Measurements from ENCODE around the gene HERPUD2.
"Not testable (repeated sequence)": the region's sequence is repeated elsewhere in the genome, so short reads cannot be mapped to it uniquely, and the experiment has no call there.

The HERPUD2 gene

GRCh38 chr7:35676211-35676610, 18.7 kb downstream of the HERPUD2 start:
- DNase-seq: no peak

DNA sequence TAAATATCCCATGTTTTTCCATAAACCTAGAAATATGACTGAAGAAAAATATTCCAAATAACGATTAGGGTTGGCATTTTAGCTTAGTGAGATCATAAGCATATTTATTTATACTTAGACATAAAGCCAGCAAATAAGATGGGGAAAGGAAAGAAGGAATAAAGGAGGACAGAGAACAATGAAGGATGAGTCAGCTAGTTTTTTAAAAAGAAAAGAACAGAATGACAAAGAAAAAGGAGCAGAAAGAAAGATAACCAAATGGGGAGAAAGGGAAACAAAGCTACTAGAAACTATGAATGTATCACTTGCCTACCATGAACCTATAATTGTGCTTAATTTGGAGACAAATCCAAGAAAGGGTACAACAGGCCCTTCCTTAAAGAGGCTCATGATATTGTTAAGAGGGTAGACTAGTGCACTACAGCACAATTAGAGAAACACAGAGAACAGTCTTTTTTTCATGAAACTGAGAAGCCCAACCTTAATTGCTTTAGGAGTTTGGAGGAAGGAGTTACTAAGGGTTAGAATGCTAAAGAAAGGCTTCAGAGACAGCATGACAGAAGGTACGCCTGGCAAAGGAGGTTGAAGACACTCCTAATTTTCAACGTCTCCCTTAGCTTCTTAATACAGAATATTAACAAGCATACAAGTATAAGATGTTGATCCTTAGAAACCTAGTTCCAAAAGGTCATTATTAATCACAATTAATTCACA, 23.9 kb downstream of the HERPUD2 start:
- no peak for DNase-seq

- not testable (repeated sequence) for DNase-seq
These were observed 34.5 kb downstream of the HERPUD2 start for GRCh38 chr7:35660411-35660810.

DNA sequence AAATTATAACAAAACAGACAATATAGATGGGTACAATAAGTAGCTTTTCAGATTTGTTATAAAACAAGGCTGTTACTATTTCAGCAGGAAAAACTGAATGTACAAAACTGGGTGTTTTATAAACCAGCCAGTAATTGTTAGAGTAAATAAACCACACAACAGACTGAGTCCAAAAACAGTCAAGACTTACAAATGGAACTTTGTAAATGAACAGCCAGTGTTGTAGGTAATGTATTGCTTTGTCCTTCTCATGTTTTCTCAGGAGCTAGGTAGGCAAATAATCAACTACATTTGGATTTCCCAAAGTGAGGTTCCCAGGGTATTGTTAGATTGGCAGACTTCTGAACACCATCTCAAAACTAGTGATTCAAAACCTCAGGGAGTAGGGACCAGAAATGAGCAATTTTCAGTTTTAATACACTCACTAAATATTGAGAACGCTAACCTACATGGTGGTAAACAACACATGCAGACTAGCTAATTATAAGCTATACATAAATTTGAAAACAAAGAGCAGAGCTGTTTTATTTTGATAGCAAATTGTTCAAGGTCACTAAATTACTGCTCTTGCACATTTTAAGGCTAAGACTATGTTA, 36.2 kb downstream of the HERPUD2 start:
- DNase-seq: no peak

- DNase-seq: no peak
These were observed 37.8 kb downstream of the HERPUD2 start for GRCh38 chr7:35657125-35657524.

- not testable (repeated sequence) for DNase-seq
These were observed 40.4 kb downstream of the HERPUD2 start for GRCh38 chr7:35654558-35654957.

- DNase-seq: no peak
These were observed 42.8 kb downstream of the HERPUD2 start for GRCh38 chr7:35652124-35652523.

- DNase-seq: no peak
These were observed 44.2 kb downstream of the HERPUD2 start for GRCh38 chr7:35650751-35651150.

GRCh38 chr7:35649711-35650110, 45.2 kb downstream of the HERPUD2 start:
- DNase-seq: no peak

DNA sequence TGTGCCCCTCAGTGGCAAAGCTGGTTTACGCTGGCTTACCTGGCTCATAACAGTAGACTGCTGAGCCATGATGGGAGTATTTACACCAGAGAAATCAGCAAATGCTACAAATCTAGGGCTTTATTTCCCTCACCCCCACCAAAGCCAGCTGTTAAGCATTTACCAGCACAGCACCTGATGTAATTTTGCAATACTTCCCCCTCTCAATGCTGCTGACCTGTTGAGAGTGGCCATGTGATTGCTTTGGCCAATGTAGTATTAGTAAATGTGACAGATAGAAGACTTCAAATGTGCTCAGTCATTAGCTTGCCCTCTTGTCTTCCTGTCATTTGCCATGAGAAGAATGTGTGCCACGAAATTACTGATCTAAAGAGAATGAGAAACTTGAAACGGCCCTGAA, 46.6 kb downstream of the HERPUD2 start:
- no peak for DNase-seq

- no peak for DNase-seq
These were observed 47.8 kb downstream of the HERPUD2 start for GRCh38 chr7:35647171-35647574.

DNA sequence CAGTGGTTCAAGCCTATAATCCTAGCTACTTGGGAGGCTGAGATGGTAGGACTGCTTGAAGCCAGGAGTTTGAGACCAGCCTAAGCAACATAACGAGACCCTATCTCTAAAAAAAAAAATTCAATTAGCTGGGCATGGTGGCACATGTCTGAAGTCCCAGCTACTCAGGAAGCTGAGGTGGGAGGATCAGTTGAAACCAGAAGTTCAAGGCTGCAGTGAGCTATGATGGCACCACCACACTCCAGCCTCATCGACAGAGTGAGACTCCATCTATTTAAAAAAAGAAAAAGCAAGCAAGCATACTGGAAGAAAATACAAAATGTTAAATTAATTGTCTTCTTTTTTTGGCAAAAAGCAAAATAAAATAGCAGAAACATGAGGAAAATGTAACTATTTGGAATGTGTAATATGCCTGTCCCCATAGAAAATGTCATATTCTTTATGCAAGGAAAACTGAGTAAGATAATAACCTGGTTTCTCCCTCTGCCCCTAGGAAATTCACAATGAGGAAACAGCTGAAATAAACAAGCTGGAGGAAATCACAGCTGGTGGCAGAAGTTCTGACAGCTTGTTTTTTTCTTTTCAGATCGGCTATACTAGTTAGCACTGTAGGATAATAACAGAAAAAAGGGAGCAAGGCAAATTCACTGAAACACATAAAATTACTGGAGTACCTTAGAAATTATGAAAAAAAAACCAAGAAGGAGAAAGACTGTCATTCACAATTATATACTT, 48.5 kb downstream of the HERPUD2 start:
- DNase-seq: no peak

- DNase-seq: no peak
These were observed 49.2 kb downstream of the HERPUD2 start for GRCh38 chr7:35645691-35646090.

DNA sequence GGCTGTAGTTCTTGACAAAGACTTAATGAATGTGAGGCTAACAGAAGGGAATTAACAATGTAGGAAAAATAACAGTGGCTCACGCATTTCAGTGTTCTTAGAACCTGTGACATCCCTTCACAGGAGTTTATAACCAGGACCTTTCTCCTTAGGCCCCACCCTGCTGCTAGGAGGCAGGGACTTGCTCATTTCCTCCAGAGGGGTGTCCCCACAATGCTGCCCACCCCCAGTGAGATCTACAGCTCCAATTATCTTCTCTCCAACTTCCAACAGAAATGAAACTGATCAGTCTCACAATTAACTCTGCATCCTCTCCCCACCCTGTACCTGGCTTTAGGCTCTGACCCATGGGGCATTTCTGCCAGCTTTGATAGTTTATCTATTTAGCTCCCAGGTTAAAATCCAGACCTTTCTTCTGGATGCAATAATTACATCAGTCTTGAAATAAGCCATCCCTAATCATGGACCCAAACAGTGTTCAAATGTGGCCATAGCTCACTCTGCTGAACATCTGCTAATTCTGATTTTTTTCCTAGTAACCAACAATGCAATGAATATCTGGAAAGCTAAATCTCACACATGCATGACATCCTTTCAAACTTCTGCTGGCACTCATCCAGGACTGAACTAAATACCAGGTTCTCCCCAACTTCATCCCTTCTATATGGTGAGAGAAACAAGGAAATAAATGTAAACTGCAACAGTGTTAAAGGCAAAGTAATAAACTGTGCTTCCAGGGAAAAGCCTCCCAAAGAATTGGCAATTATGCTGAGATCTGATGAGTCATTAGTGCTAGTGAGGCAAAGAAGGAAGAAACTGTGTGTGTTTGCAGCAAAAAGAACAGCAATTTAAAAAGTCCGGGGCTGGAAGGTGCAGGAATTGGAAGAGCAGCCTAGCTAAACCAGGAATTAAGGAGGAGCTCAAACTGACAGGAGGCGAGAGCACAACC, 64.6 kb downstream of the HERPUD2 start:
- no peak for DNase-seq

DNA sequence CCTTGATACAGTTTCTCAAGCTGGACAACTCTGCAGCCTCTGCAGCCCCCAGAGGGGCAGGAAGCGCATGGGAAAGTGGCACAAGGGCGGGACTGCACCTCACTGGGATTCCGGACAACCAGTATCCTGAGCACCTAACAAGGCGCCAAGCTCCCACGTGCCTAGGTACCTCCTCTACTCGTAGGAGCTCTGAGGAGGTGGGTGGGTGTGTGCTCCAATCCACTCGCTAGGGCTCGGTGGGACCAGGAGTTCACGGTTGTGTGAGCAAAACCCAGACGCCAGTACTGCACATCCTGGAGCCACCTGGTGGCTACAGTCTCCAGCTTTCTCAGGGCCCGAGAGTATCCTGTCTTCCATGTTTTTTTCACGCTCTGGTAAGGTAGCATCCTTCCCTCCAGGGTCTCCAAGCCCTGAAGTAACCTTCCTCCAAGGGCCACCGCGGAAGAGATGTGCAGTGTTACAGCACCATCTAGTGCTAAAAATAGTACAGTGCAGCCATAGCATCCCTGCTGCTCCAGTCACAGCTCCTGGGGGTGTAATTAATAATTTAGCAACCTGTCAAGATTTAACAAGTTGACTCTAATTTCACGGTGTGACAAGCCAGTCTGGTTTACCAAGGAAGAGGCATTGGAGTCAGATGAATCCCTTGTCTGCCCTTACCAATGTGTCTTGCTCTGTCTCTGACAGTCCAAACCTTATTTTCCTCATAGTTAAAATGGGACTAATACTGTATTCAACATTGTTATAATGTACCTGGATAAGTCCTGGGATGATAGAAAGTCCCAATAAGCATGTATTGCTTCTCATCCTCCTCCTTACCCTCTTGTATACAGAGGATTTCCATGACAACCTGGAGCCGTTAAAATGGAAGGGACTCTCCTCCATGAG, 70.4 kb downstream of the HERPUD2 start:
- peak; percentile 29 for DNase-seq

GRCh38 chr7:35623381-35623780, 71.6 kb downstream of the HERPUD2 start:
- DNase-seq: no peak

GRCh38 chr7:35619863-35620262, 75.1 kb downstream of the HERPUD2 start:
- no peak for DNase-seq

DNA sequence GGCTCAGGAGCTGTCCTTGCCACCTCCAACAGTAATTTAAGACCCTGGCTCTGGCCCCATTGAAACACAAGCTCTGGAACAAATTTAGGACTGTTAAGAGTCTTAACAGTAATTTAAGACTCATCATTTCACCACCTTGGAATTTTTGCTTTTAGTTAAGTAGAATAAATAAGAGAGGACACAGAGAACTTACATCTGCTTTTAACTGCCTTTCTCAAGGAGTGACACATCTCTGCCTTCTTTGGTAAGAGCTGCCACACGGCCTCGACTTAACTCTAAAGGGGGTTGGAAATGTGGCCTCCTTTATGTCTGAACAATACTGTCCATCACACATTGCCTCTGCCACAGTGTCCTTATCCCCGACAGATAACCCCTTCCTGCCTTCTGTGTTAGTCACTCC, 77.9 kb downstream of the HERPUD2 start:
- no peak for DNase-seq

DNA sequence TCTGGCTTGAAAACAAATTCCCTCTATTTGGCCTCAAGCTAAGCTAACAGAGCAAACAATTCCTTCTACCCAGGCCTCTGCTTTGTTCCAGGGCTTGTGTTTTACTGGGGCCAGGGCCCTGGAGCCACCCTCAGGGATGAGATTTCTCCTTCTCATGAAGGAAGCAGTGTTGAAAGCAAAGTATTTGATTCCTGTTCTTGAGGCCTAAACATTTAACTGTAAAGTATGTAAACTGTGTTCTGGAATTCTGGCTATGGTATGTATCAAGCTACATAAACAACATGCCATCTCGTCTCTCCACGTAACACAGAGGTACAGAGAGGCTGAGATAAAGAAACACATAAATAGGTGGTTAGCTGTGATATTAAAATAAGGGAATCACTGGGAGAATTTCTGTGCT, 81.8 kb downstream of the HERPUD2 start:
- no peak for DNase-seq

DNA sequence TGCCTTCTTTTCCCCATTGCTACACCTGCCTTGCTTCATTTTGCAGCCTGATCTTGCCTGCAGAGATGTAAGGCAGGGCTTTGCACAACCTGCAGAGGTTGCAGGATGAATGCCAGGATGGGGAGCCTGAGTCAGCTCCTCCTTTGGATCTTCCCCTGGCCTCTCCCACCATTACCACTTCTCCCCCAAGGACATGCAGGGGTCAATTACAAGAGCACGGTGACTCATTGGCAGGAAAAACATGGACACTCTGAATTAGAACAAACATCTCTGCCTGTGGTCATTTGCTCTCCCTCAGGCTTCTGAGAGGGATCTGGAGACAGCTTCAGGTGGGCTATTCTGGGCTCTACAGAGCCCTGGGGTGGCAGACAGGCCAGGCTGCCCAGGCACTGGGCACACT, 89.2 kb downstream of the HERPUD2 start:
- DNase-seq: no peak

GRCh38 chr7:35604595-35604994, 90.3 kb downstream of the HERPUD2 start:
- DNase-seq: no peak

- no peak for DNase-seq
These were observed 95.3 kb downstream of the HERPUD2 start for GRCh38 chr7:35599645-35600044.
